Measurements from ENCODE around the gene CALML6. TPM values are rescaled to one million over a fixed set of nuclear protein-coding genes. Genes with fewer than 3 reads are reported as not detected.

Gene CALML6
- total RNA-seq, 4 donors from 2014 or later = 0.42 to 0.78 TPM; not detected in 2

- TF ChIP-seq EP300 (IDR thresholded peaks at IDR 0.05) (no peak), POLR2A (IDR thresholded peaks at IDR 0.05) (no peak)
- TF ChIP-seq, protein P1, sequence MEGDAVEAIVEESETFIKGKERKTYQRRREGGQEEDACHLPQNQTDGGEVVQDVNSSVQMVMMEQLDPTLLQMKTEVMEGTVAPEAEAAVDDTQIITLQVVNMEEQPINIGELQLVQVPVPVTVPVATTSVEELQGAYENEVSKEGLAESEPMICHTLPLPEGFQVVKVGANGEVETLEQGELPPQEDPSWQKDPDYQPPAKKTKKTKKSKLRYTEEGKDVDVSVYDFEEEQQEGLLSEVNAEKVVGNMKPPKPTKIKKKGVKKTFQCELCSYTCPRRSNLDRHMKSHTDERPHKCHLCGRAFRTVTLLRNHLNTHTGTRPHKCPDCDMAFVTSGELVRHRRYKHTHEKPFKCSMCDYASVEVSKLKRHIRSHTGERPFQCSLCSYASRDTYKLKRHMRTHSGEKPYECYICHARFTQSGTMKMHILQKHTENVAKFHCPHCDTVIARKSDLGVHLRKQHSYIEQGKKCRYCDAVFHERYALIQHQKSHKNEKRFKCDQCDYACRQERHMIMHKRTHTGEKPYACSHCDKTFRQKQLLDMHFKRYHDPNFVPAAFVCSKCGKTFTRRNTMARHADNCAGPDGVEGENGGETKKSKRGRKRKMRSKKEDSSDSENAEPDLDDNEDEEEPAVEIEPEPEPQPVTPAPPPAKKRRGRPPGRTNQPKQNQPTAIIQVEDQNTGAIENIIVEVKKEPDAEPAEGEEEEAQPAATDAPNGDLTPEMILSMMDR (IDR thresholded peaks at IDR 0.05) = no peak
- Histone ChIP-seq H3K36me3 (no peaks in the 10 kb centered on the region), H3K4me1 (peaks cover 0 to 39% (median 30%) of the 10 kb centered on the region in 4 donors), H3K27me3 (peaks cover 0 to 22% of the 10 kb centered on the region in 2 donors), H3K9me3 (no peaks in the 10 kb centered on the region), H3K4me3 (no peak overlapping the region), H3K27ac (peak overlapping the region in 1 of 4 donors; percentile 68)
- 72 to 77% methylated on average over 11 to 14 of the region's 14 CpGs for WGBS, 2 donors
- DNase-seq (ENCODE audit: low spot score in 2 of 2) = no peak
Observed at GRCh38 chr1:1895456-1896336, 19.4 kb upstream of the CALML6 start.

- Histone ChIP-seq H3K27me3 (peaks cover 0 to 22% of the 10 kb centered on the region in 2 donors), H3K27ac (no peak overlapping the region), H3K36me3 (no peaks in the 10 kb centered on the region), H3K4me1 (peaks cover 0 to 22% (median 16%) of the 10 kb centered on the region in 4 donors), H3K9me3 (no peaks in the 10 kb centered on the region), H3K4me3 (no peak overlapping the region)
- DNase-seq (ENCODE audit: low spot score in 2 of 2) = no peak
- WGBS, 2 donors = 92 to 94% methylated on average over 6 of the region's 6 CpGs
- TF ChIP-seq POLR2A (IDR thresholded peaks at IDR 0.05) = no peak
- no peak for TF ChIP-seq EP300 (IDR thresholded peaks at IDR 0.05)
- TF ChIP-seq, protein P1 (IDR thresholded peaks at IDR 0.05) = no peak
Observed at GRCh38 chr1:1898246-1898933, 16.7 kb upstream of the CALML6 start.

DNA sequence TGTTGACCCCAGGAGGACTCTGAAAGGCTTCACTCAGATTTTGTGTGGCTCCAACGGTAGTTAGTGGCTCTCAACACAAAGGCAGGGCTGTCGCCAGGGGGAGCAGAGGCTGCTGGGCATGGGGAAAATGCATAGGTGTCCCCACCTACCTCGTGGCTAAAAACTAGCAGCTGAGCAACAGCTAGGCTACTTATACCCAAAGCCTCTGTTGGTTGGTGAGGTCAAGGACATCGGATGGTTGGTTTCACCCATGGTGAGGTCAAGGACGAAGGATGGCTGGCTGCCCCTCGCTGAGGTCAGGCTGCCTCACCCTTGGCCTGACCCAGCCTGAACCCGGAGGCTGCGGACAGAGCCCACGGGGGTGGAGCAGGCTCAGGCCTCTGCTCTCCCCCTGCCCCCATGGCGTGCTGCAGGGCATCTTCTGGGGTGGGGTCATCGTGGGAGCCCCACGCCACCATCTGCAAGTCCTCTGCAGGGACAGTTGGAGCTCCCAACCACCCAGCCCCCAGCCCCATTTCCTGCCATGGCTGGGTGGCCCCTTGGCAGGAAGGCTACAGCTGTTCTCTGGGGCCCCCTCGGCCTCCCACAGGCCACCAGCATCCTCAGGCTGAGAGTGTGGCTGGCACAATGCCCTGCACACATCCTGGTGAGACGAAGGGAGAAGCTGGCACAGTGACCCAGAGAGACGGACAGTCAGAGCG is 15.6 kb upstream of the CALML6 start:
- peaks cover 0 to 22% of the 10 kb centered on the region in 2 donors for H3K27me3 ChIP-seq
- H3K4me1 ChIP-seq = peaks cover 0 to 12% (median 11%) of the 10 kb centered on the region in 4 donors
- DNase-seq (ENCODE audit: low spot score in 2 of 2) = no peak
- no peaks in the 10 kb centered on the region for H3K9me3 ChIP-seq
- H3K27ac ChIP-seq = no peak overlapping the region
- H3K4me3 ChIP-seq = no peak overlapping the region
- H3K36me3 ChIP-seq = no peaks in the 10 kb centered on the region
- TF ChIP-seq, protein P1 (IDR thresholded peaks at IDR 0.05) = no peak
- TF ChIP-seq POLR2A (IDR thresholded peaks at IDR 0.05) = no peak
- no peak for TF ChIP-seq EP300 (IDR thresholded peaks at IDR 0.05)
- WGBS, 2 donors = 34 to 59% methylated on average over 13 of the region's 16 CpGs

GRCh38 chr1:1899967-1900327 is 15.1 kb upstream of the CALML6 start:
- TF ChIP-seq POLR2A (IDR thresholded peaks at IDR 0.05) = no peak
- TF ChIP-seq, protein P1 (IDR thresholded peaks at IDR 0.05) = no peak
- TF ChIP-seq EP300 (IDR thresholded peaks at IDR 0.05) = no peak
- no peaks in the 10 kb centered on the region for H3K9me3 ChIP-seq
- H3K27me3 ChIP-seq = peaks cover 0 to 19% of the 10 kb centered on the region in 2 donors
- H3K4me1 ChIP-seq = peaks cover 0 to 6% (median 5%) of the 10 kb centered on the region in 4 donors
- WGBS, 2 donors = 78 to 84% methylated on average over 9 of the region's 9 CpGs
- no peak overlapping the region for H3K4me3 ChIP-seq
- DNase-seq (ENCODE audit: low spot score in 2 of 2) = no peak
- H3K27ac ChIP-seq = no peak overlapping the region
- H3K36me3 ChIP-seq = no peaks in the 10 kb centered on the region

All from tibial nerve (tissue), 4 donors.